T-helper 17 cell (primary cell): ENCODE data around the gene RBM39. TPM values are rescaled to one million over a fixed set of nuclear protein-coding genes. Genes with fewer than 3 reads are reported as not detected.
"Not testable (repeated sequence)": the region's sequence is repeated elsewhere in the genome, so short reads cannot be mapped to it uniquely, and the experiment has no call there.

ENCODE experiments used
- ATAC-seq: fragments of 150-1000 bp; cut with Tn5 transposase; 2 replicates; pipeline ENCODE4 v1.10.0; 2021; ENCODE audit warnings: mild to moderate bottlenecking, moderate library complexity
- DNase-seq, 3 donors: peaks; one replicate each; pipeline versions ENCODE4 v3.0.0 to v3.0.0-alpha.2; 2020 to 2021
- H3K9me3 ChIP-seq: one replicate; pipeline ENCODE4 v1.7.0; 2013; ENCODE audit warnings: low read length, mild to moderate bottlenecking; ENCODE audit not compliant: control insufficient read depth, poor library complexity, severe bottlenecking
- H3K27ac Mint-ChIP-seq: one replicate; pipeline ENCODE4 v1.8.0; 2022; ENCODE audit warnings: mild to moderate bottlenecking, moderate library complexity, mixed read lengths
- H3K27me3 Mint-ChIP-seq: one replicate; pipeline ENCODE4 v1.8.0; 2022; ENCODE audit warnings: mixed read lengths
- H3K36me3 Mint-ChIP-seq: one replicate; pipeline ENCODE4 v1.8.0; 2022; ENCODE audit warnings: low read depth, mixed read lengths
- H3K4me1 Mint-ChIP-seq: one replicate; pipeline ENCODE4 v1.8.0; 2022; ENCODE audit warnings: mild to moderate bottlenecking, mixed read lengths
- H3K4me3 Mint-ChIP-seq: one replicate; pipeline ENCODE4 v1.8.0; 2022; ENCODE audit warnings: mild to moderate bottlenecking, moderate library complexity, mixed read lengths
- total RNA-seq, 4 donors: library from RNA in 2 of 4; stranded (reverse) in 2 of 4; gene quantifications; one replicate each; pipeline ENCODE4 v1.2.3 and lab custom pipeline; 2022 to 2026

Gene RBM39
- total RNA-seq (1,000 to 10,000 TPM; 1,047 to 1,109 TPM), total RNA-seq (lab: John Stamatoyannopoulos, UW) (1,084 to 2,014 reads per million in 2 donors)

DNA sequence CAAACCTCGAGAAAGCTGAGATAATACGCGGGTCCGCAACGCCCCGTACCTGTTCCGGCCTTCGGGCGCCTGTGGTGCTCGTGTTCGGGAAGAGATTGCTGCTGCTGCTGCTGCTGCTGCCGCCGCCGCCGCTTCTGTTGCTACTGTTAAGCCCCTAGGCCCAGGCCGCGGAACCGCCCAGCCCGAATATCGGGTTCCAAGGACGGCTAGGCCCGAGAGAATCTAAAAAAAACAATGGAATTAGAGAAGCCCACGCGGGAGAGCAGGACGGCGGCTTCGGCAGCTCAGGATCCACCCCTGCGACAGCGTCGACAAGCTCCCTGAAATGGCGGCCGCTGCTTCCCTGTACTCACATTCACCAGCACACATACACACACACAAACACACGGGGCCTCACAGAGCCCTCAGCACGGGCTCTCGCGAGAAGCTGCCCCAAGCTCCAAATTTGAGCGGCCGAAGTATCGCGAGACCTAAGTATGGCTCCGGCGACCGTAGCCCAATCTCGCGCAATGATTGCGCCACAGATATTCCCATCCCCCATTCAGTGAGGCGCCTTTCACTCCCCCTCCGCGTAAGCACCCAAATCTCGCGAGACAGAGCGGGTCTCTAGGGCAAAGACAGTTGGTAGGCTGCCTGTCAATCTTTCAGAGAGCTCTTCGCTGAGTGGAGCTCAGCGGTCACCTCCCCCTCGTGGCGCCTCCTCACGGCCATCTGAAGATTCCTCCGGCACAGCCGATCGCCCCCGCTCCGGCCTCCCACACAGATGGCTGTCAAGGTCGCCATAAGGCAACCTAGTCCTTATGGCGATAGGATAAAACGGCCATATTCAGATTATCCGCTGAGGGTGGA is at the start of gene RBM39:
RBM39 (minus strand) TSS at position 369 of the 849 bp plus-strand sequence. CDS start 1,386 bp downstream, outside the sequence.
- Mint-ChIP-seq H3K4me1 (peaks cover 44% of the 10 kb centered on the region), H3K27me3 (no peaks in the 10 kb centered on the region), H3K27ac (peak within 1 kb of the TSS; percentile 99), H3K4me3 (peak within 1 kb of the TSS; percentile 96), H3K36me3 (peaks cover 20% of the 10 kb centered on the region)
- peak; percentile 92 to 98 (median 98) for DNase-seq
- ATAC-seq: peak; percentile 86
- no peaks in the 10 kb centered on the region for H3K9me3 ChIP-seq

- no peaks in the 10 kb centered on the region for H3K36me3 Mint-ChIP-seq
- no peak overlapping the region for H3K27ac Mint-ChIP-seq
- H3K27me3 Mint-ChIP-seq: no peaks in the 10 kb centered on the region
- ATAC-seq: no peak
- H3K9me3 ChIP-seq: no peaks in the 10 kb centered on the region
- H3K4me3 Mint-ChIP-seq: no peak overlapping the region
- H3K4me1 Mint-ChIP-seq: peaks cover 16% of the 10 kb centered on the region
- DNase-seq: no peak
Observed at GRCh38 chr20:35791821-35792220, 49.8 kb upstream of the RBM39 start.

GRCh38 chr20:35791097-35791496 is 49.0 kb upstream of the RBM39 start:
- no peak overlapping the region for H3K4me3 Mint-ChIP-seq
- no peak overlapping the region for H3K27ac Mint-ChIP-seq

DNA sequence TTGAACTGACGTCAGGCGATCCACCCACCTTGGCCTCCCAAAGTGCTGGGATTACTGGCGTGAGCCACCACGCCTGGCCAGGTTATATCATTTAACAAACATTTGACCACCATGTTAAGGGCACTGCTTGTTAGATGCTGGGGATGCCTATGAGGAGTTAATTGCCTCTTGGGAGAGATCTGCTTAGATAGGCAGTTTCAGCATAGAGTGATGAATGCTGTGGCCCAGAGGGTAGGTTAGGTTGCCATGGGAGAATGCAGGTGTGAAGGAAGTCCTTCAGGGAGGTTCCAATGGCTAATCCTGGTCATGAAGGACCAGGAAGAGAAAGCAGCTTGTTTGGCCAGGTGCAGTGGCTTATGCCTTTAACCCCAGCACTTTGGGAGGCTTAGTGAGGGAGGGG is 46.7 kb upstream of the RBM39 start:
- DNase-seq: no peak
- no peaks in the 10 kb centered on the region for H3K36me3 Mint-ChIP-seq
- no peak overlapping the region for H3K27ac Mint-ChIP-seq
- H3K9me3 ChIP-seq: no peaks in the 10 kb centered on the region
- H3K4me3 Mint-ChIP-seq: no peak overlapping the region
- peaks cover 16% of the 10 kb centered on the region for H3K4me1 Mint-ChIP-seq
- H3K27me3 Mint-ChIP-seq: no peaks in the 10 kb centered on the region
- no peak for ATAC-seq

More at GRCh38 chr20:35791097-35791496, 49.0 kb upstream of the RBM39 start:
- no peak for DNase-seq
- Mint-ChIP-seq H3K36me3 (no peaks in the 10 kb centered on the region), H3K4me1 (peaks cover 18% of the 10 kb centered on the region), H3K27me3 (no peaks in the 10 kb centered on the region)
- no peaks in the 10 kb centered on the region for H3K9me3 ChIP-seq
- ATAC-seq: no peak

DNA sequence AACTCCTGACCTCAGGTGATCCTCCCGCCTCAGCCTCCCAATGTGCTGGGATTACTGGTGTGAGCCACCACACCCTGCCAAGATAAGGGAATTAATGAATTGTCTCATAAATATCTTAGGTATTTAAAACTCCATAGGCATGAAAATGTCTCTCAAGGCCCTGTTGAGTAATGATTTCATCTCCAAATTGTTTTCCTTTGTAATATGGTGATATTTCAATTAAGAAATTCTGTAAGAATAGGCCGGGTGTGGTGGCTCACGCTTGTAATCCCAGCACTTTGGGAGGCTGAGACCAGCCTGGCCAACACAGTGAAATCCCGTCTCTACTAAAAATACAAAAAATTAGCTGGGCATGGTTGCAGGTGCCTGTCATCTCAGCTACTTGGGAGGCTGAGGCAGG is 43.5 kb upstream of the RBM39 start:
- not testable (repeated sequence) for H3K36me3 Mint-ChIP-seq, H3K9me3 ChIP-seq, ATAC-seq, H3K27ac Mint-ChIP-seq, H3K4me3 Mint-ChIP-seq, H3K27me3 Mint-ChIP-seq, DNase-seq
- peaks cover 14% of the 10 kb centered on the region for H3K4me1 Mint-ChIP-seq

DNA sequence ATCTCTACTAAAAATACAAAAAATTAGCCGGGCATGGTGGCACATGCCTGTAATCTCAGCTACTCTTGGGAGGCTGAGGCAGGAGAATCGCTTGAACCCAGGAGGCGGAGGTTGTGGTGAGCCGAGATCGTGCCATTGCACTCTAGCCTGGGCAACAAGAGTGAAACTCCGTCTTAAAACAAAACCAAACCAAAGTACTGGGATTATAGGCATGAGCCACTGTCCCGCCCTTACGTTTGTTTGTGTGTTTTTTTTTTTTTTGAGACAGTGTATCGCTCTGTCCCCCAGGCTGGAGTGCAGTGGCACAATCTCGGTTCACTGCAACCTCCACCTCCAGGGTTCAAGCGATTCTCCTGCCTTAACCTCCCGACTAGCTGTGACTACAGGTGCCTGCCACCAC is 41.8 kb upstream of the RBM39 start:
- Mint-ChIP-seq H3K4me1 (peaks cover 15% of the 10 kb centered on the region), H3K4me3 (peak overlapping the region; percentile 9)
- not testable (repeated sequence) for H3K36me3 Mint-ChIP-seq, DNase-seq, ATAC-seq, H3K27ac Mint-ChIP-seq, H3K9me3 ChIP-seq, H3K27me3 Mint-ChIP-seq

GRCh38 chr20:35776513-35777101 is 34.5 kb upstream of the RBM39 start:
- DNase-seq (no peak), ATAC-seq (no peak)
- H3K27ac Mint-ChIP-seq: peak overlapping the region; percentile 93
- H3K4me1 Mint-ChIP-seq: peaks cover 41% of the 10 kb centered on the region
- peaks cover 6% of the 10 kb centered on the region for H3K36me3 Mint-ChIP-seq
- no peaks in the 10 kb centered on the region for H3K27me3 Mint-ChIP-seq
- H3K4me3 Mint-ChIP-seq: peak overlapping the region; percentile 63
- H3K9me3 ChIP-seq: no peaks in the 10 kb centered on the region

DNA sequence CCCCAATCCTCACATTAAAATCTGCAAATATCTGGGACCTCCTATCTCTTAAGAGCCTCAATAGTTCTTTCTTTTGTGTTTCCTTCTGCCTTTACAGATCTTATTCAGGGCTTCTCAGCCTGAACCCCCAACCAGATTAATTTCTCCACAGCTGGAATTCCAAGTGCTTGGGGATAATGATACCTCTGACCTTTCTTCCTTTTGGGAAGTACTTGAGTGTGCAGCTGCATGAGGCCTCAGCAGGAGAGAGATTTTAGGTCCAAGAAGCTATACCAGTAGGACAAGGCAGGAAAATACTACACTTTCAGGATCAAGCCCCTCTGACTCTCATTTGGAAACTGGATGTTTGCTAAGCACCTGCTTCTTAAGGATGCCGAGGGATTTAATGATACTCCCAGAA is 32.3 kb upstream of the RBM39 start:
- DNase-seq (no peak), ATAC-seq (no peak)
- peak overlapping the region; percentile 96 for H3K27ac Mint-ChIP-seq
- peaks cover 41% of the 10 kb centered on the region for H3K4me1 Mint-ChIP-seq
- H3K36me3 Mint-ChIP-seq: peaks cover 6% of the 10 kb centered on the region
- peak overlapping the region; percentile 95 for H3K4me3 Mint-ChIP-seq
- H3K9me3 ChIP-seq: no peaks in the 10 kb centered on the region
- H3K27me3 Mint-ChIP-seq: no peaks in the 10 kb centered on the region

- H3K4me3 Mint-ChIP-seq: peak overlapping the region; percentile 95
- H3K4me1 Mint-ChIP-seq: peaks cover 50% of the 10 kb centered on the region
- no peaks in the 10 kb centered on the region for H3K9me3 ChIP-seq
- H3K36me3 Mint-ChIP-seq: peaks cover 6% of the 10 kb centered on the region
- DNase-seq: peak; percentile 23 to 28 (median 23)
- peak overlapping the region; percentile 96 for H3K27ac Mint-ChIP-seq
- H3K27me3 Mint-ChIP-seq: no peaks in the 10 kb centered on the region
- ATAC-seq: no peak
Observed at GRCh38 chr20:35773154-35773751, 31.2 kb upstream of the RBM39 start.

DNA sequence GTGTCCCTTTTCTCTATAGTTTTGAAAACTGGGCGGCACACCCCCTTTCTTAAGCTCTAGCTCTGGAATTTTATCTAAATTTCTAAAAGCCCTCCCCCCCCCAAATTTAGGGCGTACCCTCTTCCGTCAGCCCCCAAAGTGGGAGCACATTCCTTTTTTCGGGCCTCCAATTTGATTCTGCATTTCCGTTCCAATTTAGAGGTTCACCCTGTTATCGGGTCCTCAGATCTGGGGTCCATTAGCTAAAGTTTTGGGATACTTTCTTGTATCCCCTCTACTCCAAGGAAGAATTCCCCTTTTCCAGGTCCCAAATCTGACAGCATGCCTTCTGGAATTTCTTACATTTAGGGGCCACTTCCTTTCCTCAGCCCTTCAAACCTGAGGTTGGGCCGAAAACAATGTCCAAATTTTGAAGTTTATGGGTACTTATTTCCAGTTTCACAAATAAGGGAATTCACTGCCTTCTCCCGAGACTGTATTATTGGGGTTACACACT is 30.6 kb upstream of the RBM39 start:
- no peaks in the 10 kb centered on the region for H3K9me3 ChIP-seq
- H3K4me1 Mint-ChIP-seq: peaks cover 56% of the 10 kb centered on the region
- no peaks in the 10 kb centered on the region for H3K27me3 Mint-ChIP-seq
- H3K36me3 Mint-ChIP-seq: peaks cover 6% of the 10 kb centered on the region
- peak overlapping the region; percentile 95 for H3K4me3 Mint-ChIP-seq
- no peak for DNase-seq
- peak overlapping the region; percentile 96 for H3K27ac Mint-ChIP-seq
- ATAC-seq: no peak

- no peaks in the 10 kb centered on the region for H3K9me3 ChIP-seq
- peak; percentile 99 to 100 (median 100) for DNase-seq
- H3K36me3 Mint-ChIP-seq: peaks cover 4% of the 10 kb centered on the region
- peak; percentile 86 for ATAC-seq
- no peaks in the 10 kb centered on the region for H3K27me3 Mint-ChIP-seq
- peak within 1 kb of the TSS; percentile 96 for H3K27ac Mint-ChIP-seq
- peak within 1 kb of the TSS; percentile 95 for H3K4me3 Mint-ChIP-seq
- H3K4me1 Mint-ChIP-seq: peaks cover 51% of the 10 kb centered on the region
Observed at GRCh38 chr20:35771689-35772562, 29.9 kb upstream of the RBM39 start, which contains the start of gene PHF20. Gene PHF20, plus strand, starts transcription at chr20:35772015. Its CDS starts 29,508 bp downstream, at chr20:35801523.

DNA sequence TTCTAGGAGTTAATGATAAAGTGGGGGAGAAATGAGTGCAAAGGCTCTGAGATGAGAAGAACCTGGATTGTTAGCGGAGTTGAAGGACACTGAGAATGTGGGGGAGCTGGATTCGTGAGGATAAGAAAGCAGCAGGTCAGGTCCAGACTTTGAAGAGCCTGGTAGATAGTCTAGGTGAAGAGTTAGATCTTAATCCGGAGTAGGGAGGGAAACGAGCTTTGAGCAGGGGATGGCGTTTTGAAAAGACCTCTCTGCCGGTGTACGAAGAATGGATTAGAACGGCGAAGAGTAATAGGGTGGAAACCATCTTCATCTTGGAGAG is 29.3 kb upstream of the RBM39 start:
- no peaks in the 10 kb centered on the region for H3K27me3 Mint-ChIP-seq
- no peaks in the 10 kb centered on the region for H3K9me3 ChIP-seq
- H3K27ac Mint-ChIP-seq: peak overlapping the region; percentile 95
- DNase-seq (no peak), ATAC-seq (no peak)
- H3K4me1 Mint-ChIP-seq: peaks cover 47% of the 10 kb centered on the region
- H3K36me3 Mint-ChIP-seq: peaks cover 4% of the 10 kb centered on the region
- peak overlapping the region; percentile 95 for H3K4me3 Mint-ChIP-seq
